NCI-H1105 (cell line): ENCODE data around the gene KLRC4.
"Not testable (repeated sequence)": the region's sequence is repeated elsewhere in the genome, so short reads cannot be mapped to it uniquely, and the experiment has no call there.

ENCODE experiments used
- DNase-seq: peaks from one replicate; lab custom pipeline; 2025; lab: John Stamatoyannopoulos, UW

The KLRC4 gene

DNA sequence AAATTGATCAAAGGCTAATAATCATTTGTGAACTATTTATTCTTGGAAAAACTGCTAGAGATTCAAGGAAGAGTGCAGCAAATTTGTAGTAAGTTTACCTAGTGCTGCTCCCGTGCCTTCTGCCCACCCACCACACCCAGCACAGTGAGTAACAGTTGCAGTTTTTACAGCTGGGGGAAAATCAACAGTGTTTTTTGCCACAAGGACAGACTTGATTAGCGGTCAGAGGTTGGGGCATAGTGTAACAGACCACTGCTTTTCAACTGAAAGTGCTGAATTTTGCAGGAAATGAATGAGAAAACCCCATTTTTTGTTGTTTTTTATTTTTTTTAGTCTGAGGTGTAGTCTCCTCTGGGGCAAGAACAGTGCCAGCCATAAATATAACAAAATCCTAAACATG lies 12.3 kb downstream of the KLRC4 start:
- no peak for DNase-seq

DNA sequence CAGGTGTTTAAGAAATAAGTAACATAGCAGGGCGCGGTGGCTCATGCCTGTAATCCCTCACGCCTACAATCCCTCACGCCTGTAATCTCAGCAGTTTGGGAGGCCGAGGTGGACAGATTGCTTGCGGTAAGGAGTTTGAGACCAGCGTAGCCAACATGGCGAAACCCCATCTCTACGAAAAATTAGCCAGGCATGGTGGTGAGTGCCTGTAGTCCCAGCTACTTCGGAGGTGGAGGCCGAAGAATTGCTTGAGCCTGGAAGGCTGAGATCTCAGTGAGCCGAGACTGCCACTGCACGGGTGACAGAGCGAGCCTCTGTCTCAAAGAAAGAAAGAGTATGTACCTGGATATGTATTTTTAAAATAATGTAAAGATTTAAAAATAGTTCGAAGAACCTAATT lies 13.4 kb downstream of the KLRC4 start:
- DNase-seq: not testable (repeated sequence)

DNA sequence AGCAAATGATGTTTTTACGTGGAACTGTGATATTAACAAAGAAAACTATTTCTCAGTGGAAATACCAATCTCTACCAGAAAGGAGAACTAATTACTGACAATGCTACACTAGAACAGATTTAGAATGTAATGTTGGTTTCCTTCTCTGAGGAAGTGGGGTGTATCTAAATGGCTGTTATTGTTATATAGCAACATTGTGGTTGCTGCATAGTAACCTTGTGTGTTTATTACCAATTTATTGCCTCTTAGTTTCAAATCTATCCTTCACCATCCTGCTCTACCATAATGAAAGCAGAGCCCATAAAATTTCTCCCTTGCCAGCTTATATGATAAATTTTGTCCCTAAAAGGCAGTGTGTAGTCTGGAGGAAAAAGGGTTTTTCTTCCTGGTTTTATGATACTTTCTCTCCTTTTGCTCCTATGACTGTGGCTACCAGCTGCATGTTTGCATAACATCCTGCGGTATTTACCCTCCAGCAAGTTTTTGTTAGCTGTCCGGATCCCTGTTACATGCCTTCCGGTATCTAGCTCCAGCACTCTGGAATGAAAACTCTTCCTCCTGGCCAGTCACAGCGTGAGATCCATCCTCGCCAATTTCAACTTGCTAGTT lies 14.1 kb downstream of the KLRC4 start:
- DNase-seq: no peak

DNA sequence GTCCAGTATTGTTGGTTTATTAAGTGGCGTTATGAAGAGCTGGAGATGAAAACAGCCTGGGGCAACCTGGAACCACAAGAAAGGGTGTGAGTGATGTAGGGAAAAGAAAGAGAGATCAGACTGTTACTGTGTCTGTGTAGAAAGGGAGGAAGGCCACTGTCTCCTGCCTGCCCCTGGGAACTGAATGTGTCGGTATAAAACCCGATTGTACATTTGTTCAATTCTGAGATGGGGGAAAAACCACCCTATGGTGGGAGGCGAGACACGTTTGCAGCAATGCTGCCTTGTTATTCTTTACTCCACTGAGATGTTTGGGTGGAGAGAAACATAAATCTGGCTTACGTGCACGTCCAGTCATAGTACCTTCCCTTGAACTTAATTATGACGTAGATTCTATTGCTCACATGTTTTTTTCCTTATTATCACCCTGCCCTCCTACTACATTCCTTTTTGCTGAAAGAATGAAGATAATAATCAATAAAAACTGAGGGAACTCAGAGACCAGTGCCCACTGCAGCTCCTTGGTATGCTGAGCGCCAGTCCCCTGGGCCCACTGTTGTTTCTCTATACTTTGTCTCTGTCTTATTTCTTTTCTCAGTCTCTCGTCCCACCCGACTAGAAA lies 14.9 kb downstream of the KLRC4 start:
- not testable (repeated sequence) for DNase-seq

DNA sequence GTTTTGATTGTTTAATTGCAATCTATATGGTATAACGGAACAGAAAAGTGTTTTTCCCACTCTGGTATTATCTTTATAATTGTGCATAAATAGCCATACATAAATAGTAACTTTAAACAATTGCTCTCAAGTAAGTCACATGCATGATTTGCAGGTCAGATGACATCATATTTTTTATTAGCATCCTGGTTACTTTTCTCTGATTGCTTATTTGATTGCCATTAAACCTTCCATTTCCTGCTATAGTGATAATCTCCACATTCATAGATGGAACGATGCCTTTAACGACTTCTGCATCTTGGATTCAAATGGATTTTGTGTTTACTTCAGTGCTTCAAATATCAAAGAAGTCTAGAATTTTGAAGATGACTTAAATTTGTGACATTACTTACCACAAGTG lies 16.3 kb downstream of the KLRC4 start:
- DNase-seq: no peak

DNA sequence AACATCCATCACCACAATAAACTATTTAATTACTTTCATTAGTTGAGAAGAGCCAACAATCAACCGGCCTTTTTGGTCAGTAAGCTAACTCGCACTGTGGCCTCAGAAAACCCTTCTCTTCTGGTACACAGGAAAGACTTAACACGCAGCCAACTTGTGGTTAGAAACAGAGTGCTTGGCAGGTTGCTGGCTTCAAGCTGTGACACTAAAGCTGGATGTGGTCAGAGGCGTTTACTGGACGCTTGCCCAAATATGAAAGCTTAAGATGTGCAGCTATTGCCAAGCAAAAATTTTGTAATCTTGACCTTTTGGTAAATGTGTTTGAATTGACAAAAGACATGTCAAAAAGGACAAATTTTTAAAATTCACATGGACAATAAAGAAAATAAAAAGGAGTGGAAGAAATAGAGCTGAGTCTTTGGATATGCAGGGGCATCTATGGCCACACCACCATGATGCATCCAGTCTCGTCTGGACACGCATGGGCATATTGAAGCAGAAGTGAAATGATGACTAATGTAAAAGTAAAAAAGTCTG lies 17.1 kb downstream of the KLRC4 start:
- no peak for DNase-seq

DNA sequence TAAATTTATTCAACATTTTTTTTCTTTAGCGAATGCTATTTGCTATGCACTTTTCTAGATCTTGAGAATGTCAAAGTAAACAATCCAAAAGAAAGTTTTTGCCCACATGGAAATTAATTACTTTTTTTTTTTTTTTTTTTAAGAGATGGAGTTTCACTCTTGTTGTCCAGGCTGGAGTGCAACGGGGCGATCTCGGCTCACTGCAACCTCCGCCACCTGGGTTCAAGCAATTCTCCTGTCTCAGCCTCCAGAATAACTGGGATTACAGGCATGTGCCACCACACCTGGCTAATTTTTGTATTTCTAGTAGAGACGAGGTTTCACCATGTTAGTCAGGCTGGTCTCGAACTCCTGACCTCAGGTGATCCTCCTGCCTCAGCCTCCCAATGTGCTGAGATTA lies 18.6 kb downstream of the KLRC4 start:
- DNase-seq: not testable (repeated sequence)

DNA sequence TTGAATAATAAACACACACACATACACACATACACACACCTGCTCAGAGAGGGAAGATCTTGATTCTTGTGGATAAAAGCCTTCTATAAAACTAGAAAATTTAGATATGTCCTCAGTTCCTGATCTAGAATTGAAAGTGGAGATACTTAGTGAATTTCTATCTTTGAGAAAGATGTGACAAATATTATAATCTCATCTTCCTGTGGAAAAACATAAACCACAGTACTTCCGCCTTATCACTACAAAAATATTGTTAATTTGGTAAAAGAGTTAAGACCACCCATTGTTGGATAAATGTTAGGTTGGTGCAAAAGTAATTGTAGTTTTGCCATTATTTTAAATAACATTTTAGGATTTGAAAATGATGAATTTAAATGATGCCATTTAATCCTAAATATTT lies 19.7 kb downstream of the KLRC4 start, which contains the start of gene KLRK1:
TSS of gene KLRK1 (minus strand) at position 138 of the 400 bp plus-strand sequence. CDS start 1,231 bp downstream, outside the sequence.
- no peak for DNase-seq

DNA sequence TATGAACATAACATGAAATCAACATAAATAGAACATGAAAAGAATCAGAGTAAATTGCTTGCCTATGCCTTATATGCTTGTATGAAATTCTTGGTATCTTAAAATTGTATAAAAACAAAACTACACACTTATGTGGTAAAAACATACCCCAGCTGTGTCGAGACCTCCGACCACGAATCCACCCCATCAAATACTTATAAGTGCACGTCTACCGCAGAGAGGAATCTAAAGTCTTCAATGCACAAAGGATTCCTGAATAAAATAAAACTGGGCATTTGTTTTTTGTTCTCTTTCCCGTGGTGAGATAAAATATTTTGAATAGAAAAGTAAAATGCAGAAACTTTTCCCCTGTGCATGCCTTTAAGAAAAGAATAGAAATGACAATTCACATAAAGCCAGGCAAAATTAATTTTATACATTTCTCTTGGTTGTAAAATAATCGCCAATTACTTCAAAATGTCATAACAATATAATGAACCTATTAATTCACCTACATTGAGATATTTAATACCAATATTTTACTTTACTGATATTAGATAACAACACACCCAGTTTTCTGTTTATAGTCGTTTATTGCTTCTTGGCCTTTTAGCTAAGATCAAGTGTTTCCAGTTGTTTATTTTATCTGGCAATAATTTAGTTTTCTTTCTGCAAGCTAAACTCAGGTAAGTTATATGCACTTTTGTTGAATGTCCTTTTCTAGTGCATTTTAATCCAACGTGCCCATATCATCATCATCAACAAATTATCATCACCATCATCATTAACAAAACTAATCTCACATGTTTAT lies 20.7 kb downstream of the KLRC4 start:
- DNase-seq: no peak

DNA sequence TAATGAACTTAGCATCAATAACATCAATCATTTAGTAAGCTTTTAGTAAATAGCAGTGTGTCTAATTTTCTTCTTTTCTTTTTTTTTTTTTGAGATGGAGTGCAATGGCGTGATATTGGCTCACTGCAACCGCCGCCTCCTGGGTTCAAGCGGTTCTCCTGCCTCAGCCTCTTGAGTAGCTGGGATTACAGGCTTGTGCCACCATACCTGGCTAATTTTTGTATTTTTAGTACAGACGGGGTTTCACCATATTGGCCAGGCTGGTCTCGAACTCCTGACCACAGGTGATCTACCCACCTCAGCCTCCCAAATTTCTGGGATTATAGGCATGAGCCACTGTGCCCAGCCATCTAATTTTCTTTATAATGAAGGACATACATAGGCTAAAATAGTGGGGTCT lies 22.1 kb downstream of the KLRC4 start:
- DNase-seq: not testable (repeated sequence)

DNA sequence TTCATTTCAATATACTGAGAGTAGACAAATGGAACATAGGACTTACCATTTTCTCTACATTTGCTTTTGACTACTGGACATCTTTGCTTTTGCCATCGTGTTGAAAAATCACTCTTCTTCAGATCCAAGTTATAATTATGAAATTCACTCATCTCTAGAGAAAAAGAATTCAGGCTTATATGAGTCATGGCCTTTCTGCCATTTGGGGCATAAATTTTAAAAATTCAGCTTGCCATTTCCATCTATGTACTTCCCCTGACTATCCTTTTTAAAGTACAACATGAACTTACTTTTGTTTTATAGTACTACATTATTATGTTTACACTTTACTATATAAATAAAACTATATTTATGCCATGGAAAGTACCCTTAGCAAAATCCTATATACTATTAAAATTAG lies 22.7 kb downstream of the KLRC4 start:
- no peak for DNase-seq

DNA sequence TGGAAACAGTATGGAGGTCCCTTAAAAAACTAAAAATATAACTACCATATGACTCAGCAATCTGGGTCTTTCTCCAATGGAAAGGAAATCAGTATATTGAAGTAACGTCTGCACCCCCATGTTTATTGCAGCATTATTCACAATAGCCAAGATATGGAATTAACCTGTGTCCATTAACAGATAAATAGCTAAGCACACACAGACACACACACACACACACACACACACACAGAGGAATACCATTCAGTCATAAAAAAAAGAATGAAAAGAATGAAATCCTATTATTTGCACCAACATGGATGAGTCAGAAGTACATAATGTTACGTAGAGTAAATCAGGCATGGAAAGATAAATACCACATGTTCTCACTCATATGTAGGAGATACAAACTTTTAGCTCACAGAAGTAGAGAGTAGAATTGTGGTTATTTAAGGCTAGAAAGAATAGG lies 24.4 kb downstream of the KLRC4 start:
- DNase-seq: no peak

DNA sequence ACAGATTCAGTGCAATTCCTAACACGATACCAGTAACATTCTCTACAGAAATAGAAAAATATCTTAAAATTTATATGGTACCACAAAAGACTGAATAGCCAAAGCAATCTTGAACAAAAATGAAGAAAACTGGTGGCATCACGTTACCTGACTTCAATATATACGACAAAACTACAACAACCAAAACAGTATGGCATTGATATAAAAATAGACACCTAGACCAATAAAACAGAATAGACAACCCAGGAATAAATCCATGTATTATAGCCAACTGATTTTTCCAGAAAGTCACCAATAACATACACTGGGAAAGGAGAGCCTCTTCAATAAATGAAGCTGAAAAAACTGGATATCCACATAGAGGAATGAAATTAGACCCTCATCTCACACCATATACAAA lies 25.4 kb downstream of the KLRC4 start:
- no peak for DNase-seq

DNA sequence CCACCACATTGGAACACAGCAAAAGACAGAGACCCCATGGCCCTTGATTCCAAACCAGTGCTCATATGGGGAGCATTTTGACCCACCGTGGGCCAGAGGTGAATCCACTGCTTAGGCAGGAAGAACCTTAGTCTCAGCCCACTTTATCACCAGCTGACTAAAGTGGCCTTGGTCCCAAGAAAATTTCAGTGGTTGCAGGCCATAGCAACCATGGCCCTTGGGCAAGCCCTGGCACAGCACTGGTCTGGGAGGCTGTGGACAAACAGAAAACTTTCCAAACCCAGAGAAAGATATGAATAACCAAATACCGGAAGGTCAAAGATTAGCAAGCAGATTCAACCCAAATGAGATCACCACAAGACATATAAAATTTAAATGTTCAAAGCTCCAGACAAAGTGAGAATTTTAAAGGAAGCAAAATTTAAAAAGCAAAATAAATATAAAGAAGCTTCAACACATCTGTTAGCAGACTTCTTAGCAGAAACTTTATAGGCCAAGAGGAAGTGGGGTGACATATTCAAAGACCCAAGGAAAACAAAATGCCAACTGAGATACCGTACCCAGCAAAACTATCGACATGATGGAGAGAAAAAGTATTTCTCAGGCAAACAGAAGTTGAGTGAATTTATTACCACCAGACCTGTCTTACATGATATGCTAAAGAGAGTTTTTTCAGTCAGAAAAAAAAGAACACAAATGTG lies 27.5 kb downstream of the KLRC4 start:
- DNase-seq: no peak

DNA sequence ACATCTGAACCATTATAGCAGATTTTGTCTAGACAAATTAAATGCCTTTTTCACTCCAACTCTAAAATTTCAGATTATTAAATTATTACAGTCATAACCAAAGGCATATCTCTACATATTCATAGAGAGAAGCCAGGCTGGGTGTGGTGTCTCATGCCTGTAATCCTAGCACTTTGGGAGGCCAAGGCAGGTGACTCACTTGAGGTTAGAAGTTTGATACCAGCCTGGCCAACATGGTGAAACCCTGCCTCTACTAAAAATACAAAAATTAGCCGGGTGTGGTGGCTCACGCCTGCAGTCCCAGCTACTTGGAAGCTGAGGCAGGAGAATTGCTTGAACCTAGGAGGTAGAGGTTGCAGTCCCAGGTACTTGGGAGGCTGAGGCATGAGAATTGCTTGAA lies 30.8 kb downstream of the KLRC4 start:
- not testable (repeated sequence) for DNase-seq

DNA sequence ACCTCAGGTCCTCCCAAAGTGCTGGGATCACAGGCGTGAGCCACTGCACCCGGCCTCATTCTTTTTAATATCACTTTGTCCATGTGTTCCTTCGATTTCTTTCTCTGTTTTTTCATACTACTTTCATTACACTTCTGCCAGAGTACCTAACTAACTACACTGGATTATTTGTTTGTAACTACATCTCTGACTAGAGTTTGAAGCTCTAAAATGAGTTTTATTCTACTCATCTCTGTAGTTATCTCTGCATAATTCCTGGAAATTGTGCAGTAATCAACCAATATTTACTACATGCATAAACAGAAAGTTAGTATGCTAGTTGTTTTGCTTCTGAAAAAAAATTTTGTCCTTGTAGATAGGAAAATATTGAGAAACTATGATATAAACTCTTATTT lies 34.9 kb downstream of the KLRC4 start:
- no peak for DNase-seq

DNA sequence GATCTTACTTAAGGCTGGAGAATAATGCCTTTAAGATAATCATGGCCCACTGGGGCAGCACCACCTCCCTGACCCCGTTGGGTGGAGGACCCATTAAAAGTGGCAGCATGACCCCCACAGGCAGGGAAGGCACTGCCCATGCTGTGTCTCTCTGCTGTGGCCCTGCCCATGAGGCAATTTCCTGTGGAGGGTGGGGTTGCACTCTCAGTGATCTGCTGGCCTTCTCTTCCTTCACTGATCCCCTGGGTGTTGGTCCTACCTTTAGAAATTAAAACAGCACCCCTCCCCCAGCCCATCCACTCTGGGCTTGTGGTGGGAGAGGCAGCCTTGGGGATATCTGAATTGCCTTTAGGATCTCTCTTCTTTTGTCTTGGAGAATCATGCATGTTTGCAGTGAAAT lies 37.0 kb downstream of the KLRC4 start:
- DNase-seq: no peak

DNA sequence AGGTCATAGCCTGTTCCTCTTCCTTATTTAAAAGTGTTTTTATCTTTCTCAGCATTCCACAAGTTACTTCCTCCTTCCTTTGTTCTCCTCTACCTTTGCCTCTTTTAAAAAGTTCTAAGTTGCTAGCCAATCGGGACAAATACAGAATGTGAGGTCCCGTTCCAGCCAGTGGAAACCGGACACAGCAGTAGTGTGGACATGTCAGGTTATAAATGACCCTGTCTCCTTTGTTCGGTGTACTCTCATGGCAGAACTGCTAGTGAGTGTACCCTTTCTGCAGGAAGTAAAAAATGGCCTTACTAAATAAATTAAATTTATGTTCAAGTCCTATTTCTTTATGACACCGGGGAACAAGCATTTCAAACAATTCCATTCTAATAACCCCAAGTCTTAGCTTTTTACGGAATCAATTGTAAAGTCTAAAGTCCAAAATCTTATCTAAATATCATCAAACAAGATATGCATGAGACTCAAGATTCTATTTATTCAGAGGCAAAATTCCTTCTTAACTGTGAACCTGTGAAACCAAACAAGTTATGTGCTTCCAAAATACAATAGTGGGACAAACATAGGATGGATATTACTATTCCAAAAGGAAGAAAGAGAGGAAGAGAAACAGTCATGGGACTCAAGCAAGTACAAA lies 37.5 kb downstream of the KLRC4 start:
- not testable (repeated sequence) for DNase-seq

DNA sequence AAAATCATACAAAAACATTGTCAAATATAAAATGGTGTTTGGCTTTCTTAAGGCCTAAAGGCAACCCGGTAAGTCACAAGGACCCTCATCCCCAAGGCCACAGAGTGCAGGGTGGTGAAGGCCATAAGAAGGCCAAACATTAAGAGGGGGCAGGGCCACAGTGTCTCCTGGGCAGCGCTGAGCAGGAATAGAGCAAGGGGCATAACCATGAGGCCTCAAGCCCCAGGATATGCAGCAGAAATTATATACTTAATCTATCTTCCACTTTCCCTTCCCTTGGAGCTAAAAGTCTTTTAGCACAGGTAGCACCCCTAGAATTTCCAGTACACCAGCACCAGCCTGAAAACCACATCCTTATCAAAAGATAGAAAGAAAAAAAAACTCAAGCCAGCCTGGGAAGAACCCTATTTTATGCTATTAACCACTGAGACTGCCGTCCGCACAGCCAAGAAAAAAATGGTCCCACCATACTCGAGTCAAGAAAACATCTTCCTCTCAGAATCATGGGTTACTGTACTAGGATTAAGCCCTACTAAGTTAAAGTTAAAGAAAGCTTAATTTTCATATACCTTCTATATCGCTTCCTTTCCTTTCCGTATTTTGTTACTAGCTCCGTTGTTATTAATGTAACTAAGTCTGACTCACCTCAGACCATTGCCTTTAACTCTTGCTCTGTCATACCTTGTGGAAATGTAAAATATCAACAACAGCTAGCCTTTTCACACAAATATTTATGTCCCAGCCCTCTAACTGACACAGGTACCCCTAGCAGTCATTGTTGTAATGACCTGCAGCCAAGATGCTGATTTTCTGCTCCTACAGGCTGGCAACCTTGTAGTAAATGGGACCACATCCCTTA lies 39.8 kb downstream of the KLRC4 start:
- no peak for DNase-seq
